ENCODE measurements around the gene ELOVL1. TPM values are rescaled to one million over a fixed set of nuclear protein-coding genes. Genes with fewer than 3 reads are reported as not detected.

Gene ELOVL1
- total RNA-seq, 1 donor from 2014 or later: 18.7 TPM

GRCh38 chr1:43357251-43357650 is 10.6 kb downstream of the ELOVL1 start:
- Mint-ChIP-seq H3K4me1 (ENCODE audit: low read depth, unreplicated experiment) (peaks cover 9% of the 10 kb centered on the region), H3K36me3 (ENCODE audit: unreplicated experiment) (no peaks in the 10 kb centered on the region), H3K27me3 (ENCODE audit: unreplicated experiment) (peaks cover 2% of the 10 kb centered on the region), H3K4me3 (ENCODE audit: unreplicated experiment) (no peak overlapping the region), H3K9me3 (ENCODE audit: unreplicated experiment) (peaks cover 4% of the 10 kb centered on the region), H3K27ac (ENCODE audit: unreplicated experiment) (no peak overlapping the region)
- DNase-seq: no peak
- TF ChIP-seq, protein P1, sequence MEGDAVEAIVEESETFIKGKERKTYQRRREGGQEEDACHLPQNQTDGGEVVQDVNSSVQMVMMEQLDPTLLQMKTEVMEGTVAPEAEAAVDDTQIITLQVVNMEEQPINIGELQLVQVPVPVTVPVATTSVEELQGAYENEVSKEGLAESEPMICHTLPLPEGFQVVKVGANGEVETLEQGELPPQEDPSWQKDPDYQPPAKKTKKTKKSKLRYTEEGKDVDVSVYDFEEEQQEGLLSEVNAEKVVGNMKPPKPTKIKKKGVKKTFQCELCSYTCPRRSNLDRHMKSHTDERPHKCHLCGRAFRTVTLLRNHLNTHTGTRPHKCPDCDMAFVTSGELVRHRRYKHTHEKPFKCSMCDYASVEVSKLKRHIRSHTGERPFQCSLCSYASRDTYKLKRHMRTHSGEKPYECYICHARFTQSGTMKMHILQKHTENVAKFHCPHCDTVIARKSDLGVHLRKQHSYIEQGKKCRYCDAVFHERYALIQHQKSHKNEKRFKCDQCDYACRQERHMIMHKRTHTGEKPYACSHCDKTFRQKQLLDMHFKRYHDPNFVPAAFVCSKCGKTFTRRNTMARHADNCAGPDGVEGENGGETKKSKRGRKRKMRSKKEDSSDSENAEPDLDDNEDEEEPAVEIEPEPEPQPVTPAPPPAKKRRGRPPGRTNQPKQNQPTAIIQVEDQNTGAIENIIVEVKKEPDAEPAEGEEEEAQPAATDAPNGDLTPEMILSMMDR (IDR thresholded peaks at IDR 0.05; ENCODE audit: partially characterized antibody, unreplicated experiment): no peak

GRCh38 chr1:43354936-43355335 is 12.9 kb downstream of the ELOVL1 start:
- TF ChIP-seq, protein P1 (IDR thresholded peaks at IDR 0.05; ENCODE audit: partially characterized antibody, unreplicated experiment): no peak
- no peak overlapping the region for H3K4me3 Mint-ChIP-seq (ENCODE audit: unreplicated experiment)
- peaks cover 2% of the 10 kb centered on the region for H3K27me3 Mint-ChIP-seq (ENCODE audit: unreplicated experiment)
- DNase-seq: no peak
- no peaks in the 10 kb centered on the region for H3K36me3 Mint-ChIP-seq (ENCODE audit: unreplicated experiment)
- H3K27ac Mint-ChIP-seq (ENCODE audit: unreplicated experiment): no peak overlapping the region
- H3K4me1 Mint-ChIP-seq (ENCODE audit: low read depth, unreplicated experiment): peaks cover 7% of the 10 kb centered on the region
- H3K9me3 Mint-ChIP-seq (ENCODE audit: unreplicated experiment): peaks cover 4% of the 10 kb centered on the region

DNA sequence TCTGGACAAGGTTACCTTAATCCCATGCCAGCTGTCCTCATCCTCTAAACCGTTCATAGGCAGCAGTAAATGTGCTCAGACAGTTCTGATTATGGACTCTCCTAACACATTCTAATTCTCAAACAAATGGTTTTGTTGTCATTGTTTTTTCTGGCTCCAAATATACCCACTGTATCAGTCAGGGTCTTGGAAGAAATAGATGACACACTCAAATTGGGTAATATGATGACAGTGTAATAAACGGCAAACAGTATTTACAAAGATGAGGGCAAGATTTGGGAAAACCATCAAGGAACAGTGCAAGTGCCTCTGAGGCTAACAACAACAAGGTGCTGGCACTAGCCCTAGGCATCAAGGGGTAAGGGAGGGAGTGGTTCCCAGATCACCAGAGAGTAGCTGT is 13.3 kb downstream of the ELOVL1 start:
- no peak overlapping the region for H3K4me3 Mint-ChIP-seq (ENCODE audit: unreplicated experiment)
- TF ChIP-seq, protein P1 (IDR thresholded peaks at IDR 0.05; ENCODE audit: partially characterized antibody, unreplicated experiment): no peak
- no peak overlapping the region for H3K27ac Mint-ChIP-seq (ENCODE audit: unreplicated experiment)
- H3K36me3 Mint-ChIP-seq (ENCODE audit: unreplicated experiment): no peaks in the 10 kb centered on the region
- peaks cover 3% of the 10 kb centered on the region for H3K27me3 Mint-ChIP-seq (ENCODE audit: unreplicated experiment)
- peaks cover 5% of the 10 kb centered on the region for H3K9me3 Mint-ChIP-seq (ENCODE audit: unreplicated experiment)
- peaks cover 8% of the 10 kb centered on the region for H3K4me1 Mint-ChIP-seq (ENCODE audit: low read depth, unreplicated experiment)
- DNase-seq: no peak

DNA sequence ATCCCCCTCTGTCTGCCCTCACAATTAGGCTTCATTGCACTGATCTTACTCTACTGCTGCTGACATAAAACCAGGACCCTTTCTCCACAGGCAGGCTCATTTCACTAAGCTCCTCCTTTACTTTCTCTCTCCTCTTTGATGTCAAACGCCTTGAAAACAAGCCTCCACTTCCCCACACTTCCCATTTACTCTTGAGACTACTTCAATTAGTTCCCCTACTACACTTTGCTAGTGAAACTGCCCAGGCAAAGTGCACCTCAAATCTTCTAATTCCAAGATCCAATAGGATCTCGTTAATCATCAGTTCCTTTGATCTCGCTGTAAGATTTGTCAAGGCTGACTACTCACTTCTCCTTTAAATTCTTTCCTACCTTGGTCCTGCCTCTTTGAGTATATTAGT is 14.9 kb downstream of the ELOVL1 start:
- no peak for DNase-seq
- Mint-ChIP-seq H3K27me3 (ENCODE audit: unreplicated experiment) (peaks cover 3% of the 10 kb centered on the region), H3K27ac (ENCODE audit: unreplicated experiment) (no peak overlapping the region), H3K36me3 (ENCODE audit: unreplicated experiment) (no peaks in the 10 kb centered on the region), H3K4me3 (ENCODE audit: unreplicated experiment) (no peak overlapping the region), H3K9me3 (ENCODE audit: unreplicated experiment) (peaks cover 7% of the 10 kb centered on the region), H3K4me1 (ENCODE audit: low read depth, unreplicated experiment) (peaks cover 11% of the 10 kb centered on the region)
- TF ChIP-seq, protein P1 (IDR thresholded peaks at IDR 0.05; ENCODE audit: partially characterized antibody, unreplicated experiment): no peak

DNA sequence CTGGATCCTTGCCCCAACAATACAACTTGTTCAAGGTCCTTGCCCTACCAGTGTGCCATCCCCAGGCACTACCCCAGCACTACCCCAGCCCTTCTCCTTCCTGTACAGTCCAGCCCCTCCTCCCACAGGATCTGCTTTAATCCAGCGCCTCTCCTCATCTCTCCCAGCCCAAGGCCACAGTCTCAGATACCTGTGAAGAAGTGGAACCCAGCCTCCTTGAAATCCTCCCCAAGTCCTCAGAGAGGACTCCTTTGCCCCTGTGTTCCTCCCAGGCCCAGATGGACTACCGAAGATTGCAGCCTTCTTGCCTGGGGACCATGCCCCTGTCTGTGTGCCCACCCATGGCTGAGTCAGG is 15.5 kb downstream of the ELOVL1 start:
- no peak overlapping the region for H3K4me3 Mint-ChIP-seq (ENCODE audit: unreplicated experiment)
- TF ChIP-seq, protein P1 (IDR thresholded peaks at IDR 0.05; ENCODE audit: partially characterized antibody, unreplicated experiment): no peak
- H3K27me3 Mint-ChIP-seq (ENCODE audit: unreplicated experiment): peaks cover 3% of the 10 kb centered on the region
- peaks cover 13% of the 10 kb centered on the region for H3K4me1 Mint-ChIP-seq (ENCODE audit: low read depth, unreplicated experiment)
- DNase-seq: no peak
- no peak overlapping the region for H3K27ac Mint-ChIP-seq (ENCODE audit: unreplicated experiment)
- H3K36me3 Mint-ChIP-seq (ENCODE audit: unreplicated experiment): no peaks in the 10 kb centered on the region
- peaks cover 7% of the 10 kb centered on the region for H3K9me3 Mint-ChIP-seq (ENCODE audit: unreplicated experiment)

Measured in glutamatergic neuron (in vitro differentiated cells).